Measurements from ENCODE around the gene ACKR4. TPM values are rescaled to one million over a fixed set of nuclear protein-coding genes. Genes with fewer than 3 reads are reported as not detected.

Gene ACKR4
- total RNA-seq, 1 experiment from 2014 or later = not detected

- H4K20me1 ChIP-seq (ENCODE audit: insufficient read depth) = no peaks in the 10 kb centered on the region
- no TSS peak for BruUV-seq (replicated peaks)
- H3K27ac ChIP-seq = no peak overlapping the region
- no peak overlapping the region for H3K4me3 ChIP-seq
- intact Hi-C loops (cut with micrococcal nuclease; ENCODE audit: unreplicated experiment) = no loop called here
- TF ChIP-seq CTCF (conservative IDR thresholded peaks at IDR 0.05) = no peak
- no peak for TF ChIP-seq EZH2 (IDR thresholded peaks at IDR 0.05; ENCODE audit: low read depth)
- no peaks in the 10 kb centered on the region for H3K9me3 ChIP-seq (ENCODE audit: insufficient read depth, low read depth)
- DNase-seq = no peak
- H3K79me2 ChIP-seq (ENCODE audit: low read depth) = no peaks in the 10 kb centered on the region
- H3K36me3 ChIP-seq (ENCODE audit: low read depth) = no peaks in the 10 kb centered on the region
- no peaks in the 10 kb centered on the region for H3K27me3 ChIP-seq (ENCODE audit: insufficient read depth, low read depth)
- no peak overlapping the region for H3K4me2 ChIP-seq
- no peaks in the 10 kb centered on the region for H3F3A ChIP-seq (ENCODE audit: insufficient read depth, low read depth)
- CTCF ChIA-PET = interaction anchor here (0.6 to 1.0 kb wide), 2 partner anchors 9 to 472 kb away, joined by 5 read pairs; no protein-coding TSS in a partner anchor
- H3K9me2 ChIP-seq (ENCODE audit: insufficient read depth) = no peaks in the 10 kb centered on the region
- H3K4me1 ChIP-seq (replicated peaks; ENCODE audit: insufficient read depth) = no peaks in the 10 kb centered on the region
- POLR2A ChIA-PET (ENCODE audit: unreplicated experiment) = no interaction called here
- H2AFZ ChIP-seq = no peak overlapping the region
Observed at GRCh38 chr3:132568422-132568821, 28.6 kb upstream of the ACKR4 start.

DNA sequence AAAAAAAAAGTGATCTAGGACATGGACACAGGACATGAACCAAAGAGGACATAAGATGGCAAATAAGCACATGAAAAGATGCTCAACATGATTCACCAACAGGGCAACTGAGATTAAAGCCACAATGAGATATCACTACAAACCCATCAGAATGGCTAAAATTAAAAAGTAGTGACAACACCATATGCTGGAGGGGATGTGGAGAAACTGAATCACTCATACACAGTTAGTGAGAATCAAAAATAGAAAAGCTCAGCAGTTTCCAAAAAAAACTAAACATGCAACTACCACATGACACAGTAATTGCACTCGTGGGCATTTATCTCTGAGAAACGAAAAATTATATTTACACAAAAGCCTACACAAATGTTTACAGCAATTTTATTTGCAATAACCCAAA, 27.9 kb upstream of the ACKR4 start:
- H3K36me3 ChIP-seq (ENCODE audit: low read depth) = no peaks in the 10 kb centered on the region
- DNase-seq = no peak
- H3K27ac ChIP-seq = no peak overlapping the region
- no peaks in the 10 kb centered on the region for H3K27me3 ChIP-seq (ENCODE audit: insufficient read depth, low read depth)
- no peaks in the 10 kb centered on the region for H4K20me1 ChIP-seq (ENCODE audit: insufficient read depth)
- ChIA-PET CTCF (interaction anchor here (0.6 to 1.0 kb wide), 2 partner anchors 9 to 471 kb away, joined by 5 read pairs; no protein-coding TSS in a partner anchor), POLR2A (ENCODE audit: unreplicated experiment) (no interaction called here)
- no peaks in the 10 kb centered on the region for H3F3A ChIP-seq (ENCODE audit: insufficient read depth, low read depth)
- no peak overlapping the region for H3K4me2 ChIP-seq
- intact Hi-C loops (cut with micrococcal nuclease; ENCODE audit: unreplicated experiment) = no loop called here
- TF ChIP-seq EZH2 (IDR thresholded peaks at IDR 0.05; ENCODE audit: low read depth) = no peak
- no peak for TF ChIP-seq CTCF (conservative IDR thresholded peaks at IDR 0.05)
- H3K9me2 ChIP-seq (ENCODE audit: insufficient read depth) = no peaks in the 10 kb centered on the region
- H2AFZ ChIP-seq = no peak overlapping the region
- H3K79me2 ChIP-seq (ENCODE audit: low read depth) = no peaks in the 10 kb centered on the region
- BruUV-seq (replicated peaks) = no TSS peak
- no peaks in the 10 kb centered on the region for H3K4me1 ChIP-seq (replicated peaks; ENCODE audit: insufficient read depth)
- no peaks in the 10 kb centered on the region for H3K9me3 ChIP-seq (ENCODE audit: insufficient read depth, low read depth)
- H3K4me3 ChIP-seq = no peak overlapping the region

GRCh38 chr3:132569580-132569979, 27.5 kb upstream of the ACKR4 start:
- POLR2A ChIA-PET (ENCODE audit: unreplicated experiment) = interaction anchor here (0.7 kb wide), 1 partner anchor 54 kb away, joined by 4 read pairs; no protein-coding TSS in a partner anchor
- no TSS peak for BruUV-seq (replicated peaks)
- no peaks in the 10 kb centered on the region for H3K4me1 ChIP-seq (replicated peaks; ENCODE audit: insufficient read depth)
- intact Hi-C loops (cut with micrococcal nuclease; ENCODE audit: unreplicated experiment) = no loop called here
- no peak overlapping the region for H3K27ac ChIP-seq
- H2AFZ ChIP-seq = no peak overlapping the region
- no peaks in the 10 kb centered on the region for H3K27me3 ChIP-seq (ENCODE audit: insufficient read depth, low read depth)
- H3K36me3 ChIP-seq (ENCODE audit: low read depth) = no peaks in the 10 kb centered on the region
- H3K9me2 ChIP-seq (ENCODE audit: insufficient read depth) = no peaks in the 10 kb centered on the region
- DNase-seq = no peak
- TF ChIP-seq EZH2 (IDR thresholded peaks at IDR 0.05; ENCODE audit: low read depth) = no peak
- TF ChIP-seq CTCF (conservative IDR thresholded peaks at IDR 0.05) = no peak
- CTCF ChIA-PET = no interaction called here
- no peaks in the 10 kb centered on the region for H3K9me3 ChIP-seq (ENCODE audit: insufficient read depth, low read depth)
- no peak overlapping the region for H3K4me2 ChIP-seq
- H3K79me2 ChIP-seq (ENCODE audit: low read depth) = no peaks in the 10 kb centered on the region
- no peaks in the 10 kb centered on the region for H4K20me1 ChIP-seq (ENCODE audit: insufficient read depth)
- no peaks in the 10 kb centered on the region for H3F3A ChIP-seq (ENCODE audit: insufficient read depth, low read depth)
- no peak overlapping the region for H3K4me3 ChIP-seq

All from PC-9 (cell line).